ENCODE measurements around the gene LRP1B.
"Not testable (repeated sequence)": the region's sequence is repeated elsewhere in the genome, so short reads cannot be mapped to it uniquely, and the experiment has no call there.

Gene LRP1B

DNA sequence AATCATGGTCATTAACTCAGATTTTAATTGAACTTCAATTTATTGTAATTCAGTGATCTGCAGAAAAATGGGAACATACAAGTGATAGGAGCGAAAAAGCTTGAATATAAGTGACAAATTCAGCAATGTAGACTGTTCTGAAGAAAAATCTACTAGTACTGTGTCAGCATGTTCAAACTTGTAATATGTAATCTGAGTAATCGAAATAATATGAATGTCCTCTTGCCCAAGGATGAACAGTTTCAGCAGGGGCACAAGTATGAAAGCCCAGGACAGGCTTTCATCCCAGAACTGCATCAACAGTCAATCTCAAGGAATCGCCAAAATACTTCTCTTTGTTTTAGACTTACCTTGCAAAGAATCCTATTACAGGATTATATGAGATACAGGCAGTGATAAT, 1110.5 kb downstream of the LRP1B start:
- no peak for DNase-seq (ENCODE audit: low read depth)

DNA sequence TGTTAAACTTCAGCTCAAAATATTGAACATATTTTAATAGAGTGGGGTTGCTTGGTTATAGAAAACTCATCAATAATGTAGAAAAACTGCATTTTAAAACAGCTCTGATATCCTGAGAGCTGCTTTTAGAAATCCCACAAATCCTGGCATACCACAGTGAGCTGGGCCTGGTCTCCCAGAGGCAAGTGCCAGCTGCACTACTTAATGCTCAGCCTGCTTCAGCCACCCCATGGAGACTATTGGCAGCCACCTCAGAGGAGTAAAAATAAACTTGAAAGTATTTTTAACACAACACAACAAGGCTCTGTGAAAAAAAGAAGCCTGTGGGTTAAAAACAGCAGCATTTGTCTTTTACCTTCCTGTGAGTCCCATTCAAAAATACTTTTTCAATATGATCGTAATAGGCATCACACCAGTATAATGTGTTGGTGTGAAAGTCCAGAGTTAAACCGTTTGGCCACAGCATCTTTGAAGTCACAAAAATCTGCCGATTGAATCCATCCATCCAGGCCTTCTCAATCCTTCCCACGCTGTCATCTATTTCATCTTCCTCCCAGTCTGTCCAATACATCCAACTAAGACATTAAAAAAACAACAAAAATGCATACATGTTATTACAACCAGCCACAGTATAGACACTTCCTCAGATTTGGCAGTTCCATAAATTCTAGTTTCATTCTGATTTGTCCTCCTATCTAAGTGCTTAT, 1115.3 kb downstream of the LRP1B start:
- DNase-seq (ENCODE audit: low read depth) = no peak

DNA sequence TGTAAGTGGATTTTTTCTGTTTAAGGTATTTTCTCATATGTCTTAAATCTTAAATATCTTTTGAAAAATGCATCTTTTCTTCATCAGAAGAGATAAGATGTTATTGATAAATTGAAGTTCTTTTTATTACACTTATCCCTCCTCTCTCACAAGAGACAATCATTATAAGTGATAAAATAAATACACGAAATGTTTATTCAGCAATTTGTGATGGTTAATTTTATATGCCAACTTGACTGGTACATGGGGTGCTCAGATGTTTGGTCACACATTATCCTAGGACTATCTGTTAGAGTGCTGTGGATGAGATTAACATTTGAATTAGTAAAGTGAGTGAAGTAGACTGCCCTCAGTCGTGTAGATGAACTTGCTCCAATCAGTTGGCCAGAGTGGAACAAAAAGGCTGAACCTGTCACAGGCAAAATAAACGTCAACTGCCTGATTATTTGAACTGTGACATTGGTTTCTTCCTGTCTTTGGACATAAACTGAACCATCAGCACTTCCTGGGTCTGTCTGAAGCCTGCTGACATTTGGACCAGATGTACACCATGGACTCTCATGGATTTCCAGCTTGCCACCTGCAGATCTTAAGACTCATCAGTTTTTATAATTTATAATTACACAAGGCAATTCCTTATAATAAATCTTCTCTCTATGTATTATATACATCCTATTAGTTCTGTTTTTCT, 1126.7 kb downstream of the LRP1B start:
- no peak for DNase-seq (ENCODE audit: low read depth)

DNA sequence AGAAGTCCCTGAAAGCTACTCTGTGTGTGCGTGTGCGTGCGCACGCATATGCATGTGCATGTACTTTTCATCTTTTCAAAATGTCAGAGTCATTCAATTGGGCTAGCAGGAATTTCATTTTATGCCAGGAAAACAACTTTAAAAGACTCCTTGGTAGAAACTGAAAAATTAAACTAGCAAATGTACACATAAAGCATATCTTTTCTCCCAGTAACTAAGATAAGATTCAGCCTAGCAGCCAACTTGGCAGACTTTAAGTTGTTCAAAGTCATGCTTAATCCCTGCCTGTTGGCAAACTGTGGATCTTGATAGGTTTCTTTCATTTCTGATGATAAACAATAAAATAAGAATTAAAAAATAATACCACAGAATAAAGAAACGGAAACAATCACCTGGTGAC, 1129.1 kb downstream of the LRP1B start:
- DNase-seq (ENCODE audit: low read depth) = peak; percentile 20

DNA sequence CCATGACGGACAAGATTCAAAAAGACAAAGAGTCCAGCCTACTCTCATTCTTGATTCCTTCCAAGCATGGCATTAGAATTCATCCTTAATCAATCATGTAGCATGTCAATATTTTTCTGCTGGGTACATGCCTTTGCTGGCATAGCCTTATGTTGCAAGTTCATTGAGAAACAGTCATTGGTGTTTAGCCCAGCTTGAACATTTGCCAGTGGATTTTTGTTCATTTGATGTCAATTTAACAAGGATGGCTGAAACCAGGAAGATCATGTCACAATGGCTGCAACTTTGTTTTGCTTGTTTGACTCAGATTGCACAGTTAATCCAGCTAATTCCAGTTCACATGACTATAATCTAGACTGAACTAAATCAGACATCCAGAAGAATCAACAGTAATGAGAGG, 1132.2 kb downstream of the LRP1B start:
- DNase-seq (ENCODE audit: low read depth) = peak; percentile 18

DNA sequence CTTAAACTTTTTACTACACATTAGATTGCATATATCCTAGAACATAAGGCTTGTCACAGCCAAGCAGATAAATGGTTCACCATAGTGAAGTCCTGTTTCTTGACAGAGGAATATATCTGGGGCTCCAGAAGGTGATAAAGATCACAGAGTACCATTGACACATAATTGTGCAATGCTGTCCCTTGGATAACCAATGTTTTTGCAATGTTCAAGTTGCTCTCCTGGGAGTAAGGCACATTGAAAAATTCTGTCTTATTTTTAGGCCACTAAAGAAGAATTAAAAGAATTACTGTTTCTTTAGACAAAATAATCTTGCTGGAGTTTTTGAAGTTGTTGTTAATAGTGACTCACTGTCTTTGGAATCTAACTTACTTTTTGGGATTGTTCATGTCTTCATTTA, 1132.8 kb downstream of the LRP1B start:
- peak; percentile 13 for DNase-seq (ENCODE audit: low read depth)

DNA sequence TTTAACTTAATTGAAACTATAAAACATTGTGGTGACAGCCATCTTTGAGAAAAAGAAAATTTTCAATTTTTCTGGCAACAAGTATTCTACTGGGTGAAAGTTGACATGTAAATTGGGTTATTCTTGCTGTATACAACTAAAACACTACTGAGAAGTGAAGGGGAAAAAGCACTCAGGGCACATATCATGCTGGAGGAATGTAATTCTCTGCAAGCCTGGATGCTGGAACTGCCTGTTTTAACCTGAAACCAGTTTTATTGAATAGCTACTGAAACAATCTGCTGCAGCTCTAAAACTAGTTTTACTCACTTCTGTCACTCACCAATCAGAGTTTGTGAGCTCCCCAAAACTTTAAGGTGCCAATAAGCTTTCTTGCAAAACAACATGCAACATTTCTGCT, 1136.0 kb downstream of the LRP1B start:
- no peak for DNase-seq (ENCODE audit: low read depth)

DNA sequence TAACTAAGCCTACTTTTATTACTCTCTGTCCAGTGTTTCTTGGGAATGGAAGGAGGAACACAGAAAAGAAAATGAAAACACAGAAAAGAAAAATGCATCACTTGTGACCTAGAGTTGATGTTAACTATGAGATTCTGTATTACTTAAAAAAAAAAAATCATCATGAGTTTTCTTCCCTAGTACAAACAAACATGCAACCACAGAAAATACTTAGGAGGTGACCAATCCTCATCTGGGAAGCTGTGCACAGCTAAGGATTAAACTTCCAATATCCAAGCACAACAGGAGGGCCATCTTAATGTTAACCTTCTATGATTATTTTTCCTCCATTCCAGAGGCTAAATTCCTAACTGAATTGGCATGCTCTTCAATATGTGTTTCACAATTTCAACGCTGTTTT, 1140.4 kb downstream of the LRP1B start:
- DNase-seq (ENCODE audit: low read depth) = peak; percentile 83

DNA sequence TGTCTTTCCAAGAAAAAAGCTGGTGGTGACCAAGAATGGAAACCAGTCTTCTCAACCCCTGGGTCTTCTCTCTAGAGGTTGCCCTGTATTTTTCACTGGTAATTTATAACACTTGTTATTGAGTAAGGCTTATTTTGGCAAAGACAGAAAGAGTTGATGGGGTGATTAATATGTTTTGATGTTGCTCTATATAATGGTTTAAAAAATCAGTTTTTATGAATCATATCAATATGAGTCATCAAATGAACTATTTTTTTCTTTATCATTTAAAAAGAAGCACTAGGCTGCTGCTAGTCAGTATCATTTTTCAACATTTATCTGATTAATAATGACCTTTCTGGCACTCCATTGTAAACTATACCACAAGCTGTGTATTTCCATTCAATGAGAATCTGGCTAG, 1142.2 kb downstream of the LRP1B start:
- no peak for DNase-seq (ENCODE audit: low read depth)

DNA sequence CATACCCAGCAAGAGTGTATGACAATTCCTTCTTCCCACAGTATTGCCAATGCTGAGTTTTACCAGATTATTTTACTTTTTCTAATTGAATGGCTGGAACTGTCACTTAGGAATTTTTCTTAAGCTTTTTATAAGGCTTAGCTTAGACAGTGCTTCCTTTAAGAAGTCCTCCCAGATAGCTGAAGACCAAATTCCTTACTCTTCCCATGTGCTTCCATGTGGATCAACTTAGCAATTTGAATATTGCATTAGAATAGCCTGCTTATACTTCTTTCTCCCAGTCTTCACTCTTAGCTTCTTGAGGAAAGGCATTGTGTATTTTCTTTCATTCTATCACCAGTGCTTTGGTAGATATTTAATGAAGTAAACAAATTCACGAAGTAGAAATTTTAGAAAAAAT, 1144.4 kb downstream of the LRP1B start:
- no peak for DNase-seq (ENCODE audit: low read depth)

DNA sequence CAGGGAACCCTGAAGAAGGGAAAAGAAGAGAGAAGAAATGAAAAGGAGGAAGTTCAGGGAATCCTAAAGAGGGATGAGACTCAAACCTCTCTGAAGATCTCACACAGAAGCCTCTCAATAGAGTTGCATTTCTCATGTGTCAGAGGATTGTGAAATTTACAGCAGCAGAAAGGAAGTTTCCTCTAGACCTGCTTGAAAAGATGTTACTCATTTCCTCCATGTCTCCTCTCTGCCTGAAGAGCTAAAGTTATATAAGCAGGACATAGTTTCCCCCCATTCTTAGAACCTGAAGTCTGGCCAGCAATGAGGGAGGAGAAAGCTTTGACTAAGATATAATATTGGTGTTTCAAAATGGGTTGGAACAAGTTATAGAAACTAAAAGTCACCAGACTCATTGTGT, 1155.6 kb downstream of the LRP1B start:
- peak; percentile 54 for DNase-seq (ENCODE audit: low read depth)

DNA sequence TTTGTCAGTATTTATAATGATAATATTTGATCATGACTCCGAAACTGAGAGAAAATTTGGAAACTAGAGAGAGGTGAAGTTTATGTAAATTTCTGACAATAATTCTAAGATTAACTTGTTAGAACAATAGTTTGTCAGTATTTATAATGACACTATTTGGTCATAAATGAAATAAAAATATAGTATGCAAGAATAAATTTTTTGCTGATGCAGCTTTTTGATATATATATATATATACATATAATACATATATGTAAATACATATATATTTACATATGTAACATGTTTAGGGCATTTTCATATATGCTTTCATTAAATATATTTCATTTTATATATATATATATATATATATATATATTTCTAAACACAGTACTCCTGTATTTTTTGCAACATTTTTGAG, 1158.1 kb downstream of the LRP1B start:
- DNase-seq (ENCODE audit: low read depth) = no peak

DNA sequence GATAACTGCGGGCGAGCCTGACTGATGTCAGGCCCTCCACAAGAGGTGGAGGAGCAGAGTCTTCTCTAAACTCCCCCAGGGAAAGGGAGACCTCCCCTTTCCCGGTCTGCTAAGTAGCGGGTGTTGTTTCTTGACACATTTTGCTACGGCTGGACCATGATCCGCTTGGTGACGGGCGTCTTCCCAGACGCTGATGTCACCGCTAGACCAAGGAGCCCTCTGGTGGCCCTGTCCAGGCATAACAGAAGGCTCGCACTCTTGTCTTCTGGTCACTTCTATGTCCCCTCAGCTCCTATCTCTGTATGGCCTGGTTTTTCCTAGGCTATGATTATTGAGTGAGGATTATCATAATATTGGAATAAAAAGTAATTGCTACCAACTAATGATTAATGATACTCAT, 1166.5 kb downstream of the LRP1B start:
- DNase-seq (ENCODE audit: low read depth) = not testable (repeated sequence)

DNA sequence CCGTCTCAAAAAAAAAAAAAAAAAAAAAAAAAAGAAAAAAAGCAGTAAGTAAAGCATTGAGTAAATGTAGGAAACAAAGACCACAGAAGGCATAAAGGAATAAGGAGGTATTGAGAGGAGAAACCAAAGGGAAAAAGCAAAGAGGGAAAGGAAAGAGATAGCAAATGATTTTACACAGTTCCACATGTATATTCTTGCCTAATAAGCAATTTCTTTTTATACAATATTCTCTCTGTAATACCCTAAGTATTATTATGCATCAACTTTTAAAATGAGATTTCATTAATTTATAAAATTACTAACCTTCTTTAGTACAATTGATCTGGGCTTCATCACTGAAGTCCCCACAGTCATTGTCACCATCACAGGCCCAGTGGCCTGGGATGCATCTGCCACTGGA, 1180.9 kb downstream of the LRP1B start:
- no peak for DNase-seq (ENCODE audit: low read depth)

DNA sequence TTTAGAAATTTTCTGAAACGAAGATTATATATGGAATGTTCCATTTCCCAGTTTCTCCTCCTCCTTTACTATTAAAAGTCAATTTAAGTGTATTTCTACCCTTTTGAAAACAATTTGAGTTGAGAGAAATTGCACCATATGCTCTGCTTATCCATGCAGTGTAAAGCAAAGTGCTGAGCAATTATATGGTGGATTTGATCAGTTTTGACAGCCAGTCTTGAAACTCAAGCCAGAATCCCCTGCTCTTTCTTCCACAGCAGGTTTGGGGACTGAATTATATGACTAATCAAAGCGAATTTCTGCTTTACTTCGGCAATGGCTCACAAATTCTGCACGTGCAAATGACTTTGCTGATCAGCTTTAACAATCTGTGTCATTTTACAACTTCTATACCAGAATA, 1183.6 kb downstream of the LRP1B start:
- no peak for DNase-seq (ENCODE audit: low read depth)

DNA sequence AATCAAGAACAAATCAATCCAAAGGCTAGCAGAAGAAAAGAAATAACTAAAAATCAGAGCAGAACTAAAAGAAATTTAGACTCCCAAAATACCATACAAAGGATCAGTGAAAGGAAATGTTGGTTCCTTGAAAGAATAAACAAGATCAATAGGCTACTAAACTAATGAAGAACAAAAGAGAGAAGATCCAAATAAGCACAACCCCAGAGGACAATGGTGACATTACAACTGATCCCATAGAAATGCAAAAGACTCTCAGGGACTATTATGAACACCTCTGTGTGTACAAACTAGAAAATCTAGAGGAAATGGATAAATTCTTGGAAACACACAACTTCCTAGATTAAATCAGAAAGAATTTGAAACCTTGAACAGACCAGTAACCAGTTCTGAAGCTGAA, 1186.9 kb downstream of the LRP1B start:
- no peak for DNase-seq (ENCODE audit: low read depth)

DNA sequence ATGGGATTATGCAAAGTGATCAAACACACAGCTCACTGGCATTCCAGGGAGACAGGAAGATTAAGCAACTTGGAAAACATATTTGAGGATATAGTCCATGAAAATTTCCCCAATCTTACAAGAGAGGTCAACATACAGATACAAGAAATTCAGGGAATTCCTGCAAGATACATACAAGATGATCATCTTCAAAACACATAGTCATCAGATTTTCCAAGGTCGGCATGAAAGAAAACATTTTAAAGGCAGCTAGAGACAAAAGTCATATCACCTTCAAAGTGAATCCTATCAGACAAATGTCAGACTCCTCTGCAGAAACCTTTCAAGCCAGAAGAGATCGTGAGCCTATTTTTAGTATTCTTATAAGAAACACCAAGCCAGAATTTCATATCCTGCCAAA, 1188.5 kb downstream of the LRP1B start:
- no peak for DNase-seq (ENCODE audit: low read depth)

DNA sequence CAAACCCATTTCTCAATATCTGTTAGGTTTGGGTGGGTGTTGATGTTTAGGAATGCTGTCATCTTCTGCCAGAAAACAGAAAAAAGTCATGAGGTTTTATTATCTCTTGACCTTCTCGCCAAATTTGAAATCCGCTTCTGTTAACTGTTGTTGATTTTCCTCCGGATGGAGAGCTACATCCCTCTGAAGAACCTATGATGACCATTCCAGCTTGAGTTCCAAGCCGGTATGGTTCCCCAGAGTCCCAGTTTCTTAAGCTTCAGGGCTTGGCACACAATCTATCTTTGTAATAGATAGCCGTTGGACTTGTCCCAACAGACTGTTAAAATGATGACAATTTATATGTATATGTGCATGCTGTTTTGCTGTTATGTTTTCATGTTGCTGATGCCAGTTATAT, 1201.0 kb downstream of the LRP1B start:
- DNase-seq (ENCODE audit: low read depth) = peak; percentile 5

DNA sequence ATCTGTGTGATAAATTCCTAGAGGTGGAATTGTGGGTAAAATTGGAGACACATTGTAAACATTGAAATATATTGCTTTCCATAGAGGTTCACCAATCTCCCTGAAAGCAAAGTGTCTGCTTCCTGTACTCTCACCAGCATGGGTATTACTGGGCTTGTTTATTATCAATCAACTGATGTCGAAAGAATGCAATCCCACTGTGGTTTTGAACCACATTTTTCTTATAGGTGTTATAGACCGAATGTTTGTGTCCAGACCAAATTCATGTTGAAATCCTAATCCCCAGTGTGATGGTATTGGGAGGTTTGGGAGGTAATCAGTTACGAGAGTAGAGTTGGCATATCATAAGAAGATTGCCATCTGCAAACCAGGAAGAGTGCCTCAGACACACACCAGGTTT, 1212.4 kb downstream of the LRP1B start:
- DNase-seq (ENCODE audit: low read depth) = peak; percentile 81

DNA sequence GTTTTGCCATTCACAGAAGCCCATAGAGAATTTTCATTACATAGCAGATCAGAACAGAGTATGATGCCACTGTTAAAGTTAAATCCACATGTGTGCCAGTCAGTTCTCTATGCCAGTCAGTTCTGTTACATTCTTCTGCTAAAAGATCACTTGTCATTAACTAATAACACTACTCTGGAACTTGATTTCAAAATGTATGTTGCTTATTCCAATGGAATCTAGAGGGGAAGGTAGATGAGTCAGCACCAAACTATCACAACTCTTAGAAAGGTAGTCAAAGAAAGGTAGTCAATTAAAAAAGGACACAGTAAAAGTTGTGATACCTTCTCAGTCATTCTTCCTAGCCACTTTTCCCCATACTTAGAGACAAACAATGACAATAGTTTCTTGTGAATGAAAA, 1214.4 kb downstream of the LRP1B start:
- no peak for DNase-seq (ENCODE audit: low read depth)

DNA sequence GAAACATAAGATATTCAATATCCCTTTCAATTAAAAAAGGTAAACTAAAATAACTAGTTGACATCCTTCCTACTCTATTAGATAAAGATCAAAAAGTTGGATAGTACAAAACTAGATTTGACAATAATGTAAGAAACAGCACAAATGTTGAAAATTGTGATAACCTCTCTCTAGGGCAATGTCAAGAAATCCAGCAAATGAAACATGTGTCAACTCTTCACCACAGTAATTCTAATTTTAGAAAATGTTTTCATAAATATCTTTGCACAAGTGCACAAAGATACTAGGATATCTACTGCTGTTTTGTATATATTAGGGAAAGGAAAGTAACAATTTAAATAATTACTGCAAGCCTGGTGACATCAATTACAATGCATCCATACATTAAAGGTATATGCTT, 1220.1 kb downstream of the LRP1B start:
- no peak for DNase-seq (ENCODE audit: low read depth)

DNA sequence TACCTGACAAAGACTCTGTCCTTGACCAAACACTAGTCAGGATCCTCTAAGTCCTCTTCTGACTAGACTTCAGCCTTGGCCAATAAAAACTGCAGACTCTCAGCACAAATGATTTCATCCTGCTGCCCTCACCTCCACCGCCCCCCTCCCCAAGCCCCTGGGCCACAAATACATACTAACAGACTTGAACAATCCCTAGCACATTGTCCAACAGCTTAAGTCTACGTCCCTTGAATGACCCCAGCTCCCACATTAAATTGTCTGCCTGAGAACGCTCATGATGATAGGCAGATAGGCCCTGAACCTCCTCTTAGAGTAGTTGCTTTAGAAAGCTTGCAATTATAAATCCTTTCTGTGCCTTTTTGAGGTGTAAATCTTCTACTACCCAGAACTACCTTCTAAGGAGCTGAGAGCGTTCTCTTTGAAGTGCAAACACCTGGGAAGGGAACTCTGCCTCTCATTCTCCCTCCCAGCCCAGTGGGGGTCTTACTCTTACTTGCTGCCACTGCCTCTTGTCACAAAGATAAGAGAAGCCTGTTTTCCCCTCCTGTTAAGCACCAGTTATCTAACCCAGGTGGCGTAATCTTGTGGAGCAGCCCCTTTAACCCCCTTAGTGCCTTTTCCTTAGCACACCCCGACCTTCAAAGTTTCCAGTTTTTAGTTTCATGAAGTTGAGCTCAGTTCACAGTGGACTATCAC, 1225.6 kb downstream of the LRP1B start:
- no peak for DNase-seq (ENCODE audit: low read depth)

DNA sequence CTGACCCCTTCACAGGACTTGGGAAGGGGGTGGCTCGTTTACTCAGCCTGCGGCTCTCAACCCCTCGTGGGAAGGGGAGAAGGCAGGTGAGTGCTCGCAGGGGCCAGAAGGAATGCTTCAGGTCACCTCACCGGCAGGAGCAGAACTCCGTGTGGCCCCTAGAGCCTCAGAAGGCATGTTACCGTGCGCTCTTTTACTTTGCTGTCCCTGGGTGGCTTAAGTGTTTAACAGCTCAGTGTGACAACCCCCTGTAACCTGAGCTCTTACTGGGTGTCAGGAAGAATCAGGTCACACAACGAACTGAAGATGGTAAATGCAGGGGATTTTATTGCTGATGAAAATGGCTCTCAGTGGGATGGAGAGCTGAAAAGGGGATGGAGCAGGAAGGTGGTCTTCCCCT, 1235.4 kb downstream of the LRP1B start:
- DNase-seq (ENCODE audit: low read depth) = no peak

All from amniotic epithelial cell (primary cell).